Measurements from ENCODE around the gene AOC2.
"Not testable (repeated sequence)": the region's sequence is repeated elsewhere in the genome, so short reads cannot be mapped to it uniquely, and the experiment has no call there.

AOC2 gene

GRCh38 chr17:42868338-42868737, 24.0 kb downstream of the AOC2 start:
- Mint-ChIP-seq H3K4me3 (no peak overlapping the region), H3K9me3 (no peaks in the 10 kb centered on the region), H3K36me3 (ENCODE audit: insufficient read depth) (no peaks in the 10 kb centered on the region), H3K4me1 (no peaks in the 10 kb centered on the region), H3K27ac (ENCODE audit: low read depth) (no peak overlapping the region), H3K27me3 (peaks cover 88% of the 10 kb centered on the region)
- ATAC-seq (replicated peaks; ENCODE audit: extremely low read depth, poor library complexity, severe bottlenecking) (no peak), DNase-seq (ENCODE audit: low spot score in 2 of 2) (no peak)

GRCh38 chr17:42871647-42872046, 27.3 kb downstream of the AOC2 start:
- DNase-seq (ENCODE audit: low spot score in 2 of 2) (no peak), ATAC-seq (replicated peaks; ENCODE audit: extremely low read depth, poor library complexity, severe bottlenecking) (no peak)
- H3K27me3 Mint-ChIP-seq = peaks cover 75% of the 10 kb centered on the region
- H3K9me3 Mint-ChIP-seq = no peaks in the 10 kb centered on the region
- H3K4me1 Mint-ChIP-seq = no peaks in the 10 kb centered on the region
- H3K36me3 Mint-ChIP-seq (ENCODE audit: insufficient read depth) = no peaks in the 10 kb centered on the region
- no peak overlapping the region for H3K27ac Mint-ChIP-seq (ENCODE audit: low read depth)
- no peak overlapping the region for H3K4me3 Mint-ChIP-seq

GRCh38 chr17:42872251-42872965, 28.0 kb downstream of the AOC2 start:
- Mint-ChIP-seq H3K4me1 (no peaks in the 10 kb centered on the region), H3K27me3 (peaks cover 75% of the 10 kb centered on the region), H3K27ac (ENCODE audit: low read depth) (no peak overlapping the region), H3K9me3 (no peaks in the 10 kb centered on the region), H3K4me3 (no peak overlapping the region), H3K36me3 (ENCODE audit: insufficient read depth) (no peaks in the 10 kb centered on the region)
- no peak for DNase-seq (ENCODE audit: low spot score in 2 of 2)
- no peak for ATAC-seq (replicated peaks; ENCODE audit: extremely low read depth, poor library complexity, severe bottlenecking)

- Mint-ChIP-seq H3K4me1 (no peaks in the 10 kb centered on the region), H3K36me3 (ENCODE audit: insufficient read depth) (no peaks in the 10 kb centered on the region), H3K4me3 (no peak overlapping the region), H3K27ac (ENCODE audit: low read depth) (no peak overlapping the region), H3K9me3 (no peaks in the 10 kb centered on the region), H3K27me3 (peaks cover 77% of the 10 kb centered on the region)
- ATAC-seq (replicated peaks; ENCODE audit: extremely low read depth, poor library complexity, severe bottlenecking) (no peak), DNase-seq (ENCODE audit: low spot score in 2 of 2) (no peak)
These were observed 28.9 kb downstream of the AOC2 start for GRCh38 chr17:42873315-42873714.

- not testable (repeated sequence) for DNase-seq (ENCODE audit: low spot score in 2 of 2); H3K36me3 Mint-ChIP-seq (ENCODE audit: insufficient read depth); H3K4me3 Mint-ChIP-seq; H3K9me3 Mint-ChIP-seq; H3K4me1 Mint-ChIP-seq; ATAC-seq (replicated peaks; ENCODE audit: extremely low read depth, poor library complexity, severe bottlenecking); H3K27ac Mint-ChIP-seq (ENCODE audit: low read depth)
- peaks cover 80% of the 10 kb centered on the region for H3K27me3 Mint-ChIP-seq
These were observed 29.7 kb downstream of the AOC2 start for GRCh38 chr17:42873932-42874695.

- Mint-ChIP-seq H3K4me3 (no peak overlapping the region), H3K4me1 (no peaks in the 10 kb centered on the region), H3K36me3 (ENCODE audit: insufficient read depth) (no peaks in the 10 kb centered on the region), H3K27ac (ENCODE audit: low read depth) (no peak overlapping the region), H3K27me3 (peaks cover 64% of the 10 kb centered on the region), H3K9me3 (no peaks in the 10 kb centered on the region)
- ATAC-seq (replicated peaks; ENCODE audit: extremely low read depth, poor library complexity, severe bottlenecking) (no peak), DNase-seq (ENCODE audit: low spot score in 2 of 2) (no peak)
These were observed 32.7 kb downstream of the AOC2 start for GRCh38 chr17:42877037-42877436.

- DNase-seq (ENCODE audit: low spot score in 2 of 2) (no peak), ATAC-seq (replicated peaks; ENCODE audit: extremely low read depth, poor library complexity, severe bottlenecking) (no peak)
- Mint-ChIP-seq H3K27me3 (peaks cover 51% of the 10 kb centered on the region), H3K4me3 (no peak overlapping the region), H3K36me3 (ENCODE audit: insufficient read depth) (no peaks in the 10 kb centered on the region), H3K27ac (ENCODE audit: low read depth) (no peak overlapping the region), H3K4me1 (no peaks in the 10 kb centered on the region), H3K9me3 (no peaks in the 10 kb centered on the region)
These were observed 33.9 kb downstream of the AOC2 start for GRCh38 chr17:42878123-42878880.

GRCh38 chr17:42878924-42879595, 34.7 kb downstream of the AOC2 start:
- Mint-ChIP-seq H3K27ac (ENCODE audit: low read depth) (no peak overlapping the region), H3K4me1 (no peaks in the 10 kb centered on the region), H3K36me3 (ENCODE audit: insufficient read depth) (no peaks in the 10 kb centered on the region), H3K27me3 (peaks cover 47% of the 10 kb centered on the region), H3K9me3 (no peaks in the 10 kb centered on the region), H3K4me3 (no peak overlapping the region)
- DNase-seq (ENCODE audit: low spot score in 2 of 2) (no peak), ATAC-seq (replicated peaks; ENCODE audit: extremely low read depth, poor library complexity, severe bottlenecking) (no peak)

GRCh38 chr17:42879596-42879985, 35.2 kb downstream of the AOC2 start:
- no peak for ATAC-seq (replicated peaks; ENCODE audit: extremely low read depth, poor library complexity, severe bottlenecking)
- no peak for DNase-seq (ENCODE audit: low spot score in 2 of 2)
- H3K4me3 Mint-ChIP-seq = no peak overlapping the region
- H3K36me3 Mint-ChIP-seq (ENCODE audit: insufficient read depth) = no peaks in the 10 kb centered on the region
- no peak overlapping the region for H3K27ac Mint-ChIP-seq (ENCODE audit: low read depth)
- H3K4me1 Mint-ChIP-seq = no peaks in the 10 kb centered on the region
- no peaks in the 10 kb centered on the region for H3K9me3 Mint-ChIP-seq
- peaks cover 41% of the 10 kb centered on the region for H3K27me3 Mint-ChIP-seq

- peaks cover 40% of the 10 kb centered on the region for H3K27me3 Mint-ChIP-seq
- no peaks in the 10 kb centered on the region for H3K4me1 Mint-ChIP-seq
- H3K27ac Mint-ChIP-seq (ENCODE audit: low read depth) = no peak overlapping the region
- DNase-seq (ENCODE audit: low spot score in 2 of 2) (no peak), ATAC-seq (replicated peaks; ENCODE audit: extremely low read depth, poor library complexity, severe bottlenecking) (no peak)
- H3K36me3 Mint-ChIP-seq (ENCODE audit: insufficient read depth) = no peaks in the 10 kb centered on the region
- H3K4me3 Mint-ChIP-seq = no peak overlapping the region
- no peaks in the 10 kb centered on the region for H3K9me3 Mint-ChIP-seq
These were observed 36.5 kb downstream of the AOC2 start for GRCh38 chr17:42880776-42881310.

GRCh38 chr17:42881706-42882105, 37.3 kb downstream of the AOC2 start:
- not testable (repeated sequence) for H3K4me1 Mint-ChIP-seq; H3K36me3 Mint-ChIP-seq (ENCODE audit: insufficient read depth); DNase-seq (ENCODE audit: low spot score in 2 of 2); H3K9me3 Mint-ChIP-seq; ATAC-seq (replicated peaks; ENCODE audit: extremely low read depth, poor library complexity, severe bottlenecking); H3K27ac Mint-ChIP-seq (ENCODE audit: low read depth); H3K4me3 Mint-ChIP-seq
- peaks cover 40% of the 10 kb centered on the region for H3K27me3 Mint-ChIP-seq

GRCh38 chr17:42882166-42882565, 37.8 kb downstream of the AOC2 start:
- ATAC-seq (replicated peaks; ENCODE audit: extremely low read depth, poor library complexity, severe bottlenecking) = no peak

More at GRCh38 chr17:42882166-42882565, 37.8 kb downstream of the AOC2 start:
- no peak for DNase-seq (ENCODE audit: low spot score in 2 of 2)
- Mint-ChIP-seq H3K27me3 (peaks cover 40% of the 10 kb centered on the region), H3K36me3 (ENCODE audit: insufficient read depth) (no peaks in the 10 kb centered on the region), H3K9me3 (no peaks in the 10 kb centered on the region), H3K4me3 (no peak overlapping the region), H3K27ac (ENCODE audit: low read depth) (no peak overlapping the region), H3K4me1 (no peaks in the 10 kb centered on the region)
